ENCODE data around the gene PRXL2A. TPM values are rescaled to one million over a fixed set of nuclear protein-coding genes. Genes with fewer than 3 reads are reported as not detected.

The PRXL2A gene
- total RNA-seq, 1 experiment from 2014 or later = 47.1 TPM

DNA sequence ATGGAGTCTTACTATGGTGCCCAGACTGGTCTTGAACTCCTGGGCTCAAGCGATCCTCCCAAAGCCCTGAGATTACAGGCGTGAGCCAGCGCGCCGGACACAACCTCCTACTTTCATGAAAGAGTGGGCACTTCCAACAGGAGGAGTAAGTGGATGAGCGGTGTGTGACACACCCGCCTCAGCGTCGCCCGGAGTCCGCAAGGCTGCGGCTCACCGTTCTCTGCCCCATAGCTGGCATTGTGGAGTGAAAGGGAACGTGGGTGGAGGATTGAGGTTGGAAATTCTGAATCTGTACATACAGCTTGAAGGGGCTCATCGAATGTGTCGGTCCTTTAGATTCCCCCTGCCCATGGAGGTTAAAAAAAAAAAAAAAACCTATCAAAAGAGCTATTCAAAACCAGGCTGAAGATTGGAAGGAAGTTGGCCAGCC, 524 bp upstream of the PRXL2A start:
- Mint-ChIP-seq H3K36me3 (ENCODE audit: insufficient read depth in 1 of 3, low read depth in 3 of 3) (peaks cover 2 to 11% (median 3%) of the 10 kb centered on the region in 3 experiments; a peak in 3 of 7 replicates), H3K27ac (peak overlapping the region in 2 of 3 experiments; percentile 74 to 90; a peak in 2 of 7 replicates), H3K27me3 (ENCODE audit: low read depth) (peaks cover 31% of the 10 kb centered on the region), H3K4me1 (peaks cover 27 to 39% of the 10 kb centered on the region in 2 experiments), H3K9me3 (no peaks in the 10 kb centered on the region), H3K4me3 (peak overlapping the region; percentile 79 to 88)
- no peak overlapping the region for H3K4ac ChIP-seq (ENCODE audit: low read depth, low read length)
- H2BK15ac ChIP-seq (ENCODE audit: low read depth, low read length) = no peak overlapping the region
- H3K27me3 ChIP-seq (ENCODE audit: insufficient read depth, low read length) = peaks cover 4% of the 10 kb centered on the region; the same call in 1 of the 2 replicates
- peak; percentile 57 for DNase-seq
- no peak overlapping the region for H2AK5ac ChIP-seq (ENCODE audit: insufficient read length, low read length)
- WGBS (ENCODE audit: extremely low coverage, insufficient read length, low lambda C conversion rate) = no CpG with 5 or more reads among the region's 16 CpGs
- H2BK20ac ChIP-seq (ENCODE audit: low read depth, low read length, poor library complexity, severe bottlenecking) = no peak overlapping the region
- no peaks in the 10 kb centered on the region for H3K79me1 ChIP-seq (ENCODE audit: insufficient read depth, low read depth, low read length, poor library complexity, severe bottlenecking)
- no peak overlapping the region for H4K5ac ChIP-seq (ENCODE audit: insufficient read length, low read depth, low read length)
- peak overlapping the region; percentile 19; the same call in 1 of the 2 replicates for H3K14ac ChIP-seq (ENCODE audit: insufficient read depth, low read length)
- no peak overlapping the region for H2BK120ac ChIP-seq (ENCODE audit: low read depth, low read length, poor library complexity, severe bottlenecking)
- H3K4me2 ChIP-seq (ENCODE audit: insufficient read depth, insufficient read length, low read length) = peak overlapping the region; percentile 57
- H3K79me2 ChIP-seq (ENCODE audit: insufficient read depth, low read length) = no peaks in the 10 kb centered on the region
- no peaks in the 10 kb centered on the region for H3K9me3 ChIP-seq (ENCODE audit: control insufficient read depth, low read depth, low read length)
- H3K4me1 ChIP-seq (ENCODE audit: insufficient read depth, low read length) = no peaks in the 10 kb centered on the region
- no peak overlapping the region for H3K23ac ChIP-seq (ENCODE audit: insufficient read length, low read depth, low read length)
- no peak overlapping the region for H2BK12ac ChIP-seq (ENCODE audit: insufficient read length, low read depth, low read length)
- H2AFZ ChIP-seq (ENCODE audit: low read length) = peak overlapping the region; percentile 9
- TF ChIP-seq, protein P1, sequence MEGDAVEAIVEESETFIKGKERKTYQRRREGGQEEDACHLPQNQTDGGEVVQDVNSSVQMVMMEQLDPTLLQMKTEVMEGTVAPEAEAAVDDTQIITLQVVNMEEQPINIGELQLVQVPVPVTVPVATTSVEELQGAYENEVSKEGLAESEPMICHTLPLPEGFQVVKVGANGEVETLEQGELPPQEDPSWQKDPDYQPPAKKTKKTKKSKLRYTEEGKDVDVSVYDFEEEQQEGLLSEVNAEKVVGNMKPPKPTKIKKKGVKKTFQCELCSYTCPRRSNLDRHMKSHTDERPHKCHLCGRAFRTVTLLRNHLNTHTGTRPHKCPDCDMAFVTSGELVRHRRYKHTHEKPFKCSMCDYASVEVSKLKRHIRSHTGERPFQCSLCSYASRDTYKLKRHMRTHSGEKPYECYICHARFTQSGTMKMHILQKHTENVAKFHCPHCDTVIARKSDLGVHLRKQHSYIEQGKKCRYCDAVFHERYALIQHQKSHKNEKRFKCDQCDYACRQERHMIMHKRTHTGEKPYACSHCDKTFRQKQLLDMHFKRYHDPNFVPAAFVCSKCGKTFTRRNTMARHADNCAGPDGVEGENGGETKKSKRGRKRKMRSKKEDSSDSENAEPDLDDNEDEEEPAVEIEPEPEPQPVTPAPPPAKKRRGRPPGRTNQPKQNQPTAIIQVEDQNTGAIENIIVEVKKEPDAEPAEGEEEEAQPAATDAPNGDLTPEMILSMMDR (conservative IDR thresholded peaks at IDR 0.05) = 0 out of 3 replicates have a peak, but pooled peaks have one; percentile 7
- no peak overlapping the region for H2BK5ac ChIP-seq (ENCODE audit: insufficient read length, low read length)
- peak overlapping the region; percentile 16 for H3K18ac ChIP-seq (ENCODE audit: insufficient read length, low read depth, low read length)
- no peak overlapping the region for H3T11ph ChIP-seq (ENCODE audit: low read length)
- no peak overlapping the region for H4K8ac ChIP-seq (replicated peaks; ENCODE audit: insufficient read length, low read depth, low read length)
- no peak overlapping the region for H4K91ac ChIP-seq (ENCODE audit: insufficient read length, low read depth, low read length)
- H3K56ac ChIP-seq (ENCODE audit: insufficient read length, low read depth, low read length) = no peak overlapping the region
- H3K23me2 ChIP-seq (ENCODE audit: insufficient read length, low read depth, low read length, poor library complexity, severe bottlenecking) = peaks cover 8% of the 10 kb centered on the region
- no peak overlapping the region for H3K27ac ChIP-seq (ENCODE audit: insufficient read length, low read depth, low read length)
- peak overlapping the region; percentile 28 for H3K9ac ChIP-seq (ENCODE audit: extremely low read depth, insufficient read length, low read length)
- H4K20me1 ChIP-seq (ENCODE audit: control insufficient read depth, insufficient read depth, insufficient read length) = no peaks in the 10 kb centered on the region
